Endothelial cell of umbilical vein (primary cell): ENCODE measurements around the gene MYO1H. TPM values are rescaled to one million over a fixed set of nuclear protein-coding genes. Genes with fewer than 3 reads are reported as not detected.

Experiments
- BruUV-seq: library from RNA; stranded (reverse); fragments of 400-500 nt; replicated peaks from 2 replicates; lab custom pipeline; 2021; lab: Mats Ljungman, UMichigan
- CTCF ChIA-PET: fragments of 300-600, 350-600 bp; sonication (Branson Sonifier 250); formaldehyde crosslinking; loops from one replicate; lab custom pipeline; 2021; ENCODE audit warnings: antibody characterized with exemption, inconsistent platforms; lab: Charles Lee
- POLR2A ChIA-PET: fragments of 300-600, 350-600 bp; sonication (Branson Sonifier 250); formaldehyde crosslinking; loops from one replicate; lab custom pipeline; 2021; ENCODE audit warnings: antibody characterized with exemption, inconsistent platforms; lab: Charles Lee
- DNase-seq: peaks from one replicate; pipeline ENCODE4 v3.0.0-alpha.2; 2011; ENCODE audit warnings: low read depth, low spot score
- FAIRE-seq: peaks from 2 replicates; lab custom pipeline; 2011; peaks lifted over from hg19 to GRCh38; lab: Jason Lieb, UNC
- H2AFZ ChIP-seq: 2 replicates; pipeline ENCODE4 v1.6.0; 2012; ENCODE audit warnings: low read depth, low read length, control low read depth, inconsistent platforms
- H3K27ac ChIP-seq: 2 replicates; pipeline ENCODE4 v1.5.1; 2011; ENCODE audit warnings: low read depth, mild to moderate bottlenecking, control low read depth, low read length, moderate library complexity; ENCODE audit not compliant: insufficient read depth
- H3K27me3 ChIP-seq, 2 experiments: 2 replicates each; pipeline versions ENCODE4 v1.6.0 to v1.6.1; 2011; ENCODE audit warnings: low read length in 2 of 2, mixed read lengths in 1 of 2; ENCODE audit not compliant: control insufficient read depth in 2 of 2, insufficient read depth in 2 of 2
- H3K36me3 ChIP-seq, 2 experiments: 2 replicates in 1 of 2; 3 replicates in 1 of 2; pipeline ENCODE4 v1.5.1; 2011; ENCODE audit warnings: low read length in 2 of 2, mild to moderate bottlenecking in 1 of 2, moderate library complexity in 1 of 2; ENCODE audit not compliant: control insufficient read depth in 2 of 2, insufficient read depth in 2 of 2; ENCODE audit errors: extremely low read depth in 1 of 2
- H3K4me1 ChIP-seq: 3 replicates; pipeline ENCODE4 v1.5.1; 2011; ENCODE audit warnings: mild to moderate bottlenecking, low read length; ENCODE audit not compliant: control insufficient read depth, insufficient read depth; ENCODE audit errors: extremely low read depth
- H3K4me2 ChIP-seq: 2 replicates; pipeline ENCODE4 v1.6.1; 2011; ENCODE audit warnings: low read length, control low read depth, mixed read lengths; ENCODE audit not compliant: insufficient read depth
- H3K4me3 ChIP-seq, 3 experiments: fragments of 200-600 bp in 1 of 3; sonication (generic), shearing (Covaris generic) in 1 of 3; replicated peaks in 1 of 3; 2 replicates each; pipeline ENCODE4 v1.5.1; 2011 to 2016; ENCODE audit warnings: control low read depth in 3 of 3, low read length in 3 of 3, mild to moderate bottlenecking in 2 of 3, inconsistent platforms in 1 of 3, low read depth in 1 of 3, moderate library complexity in 1 of 3; ENCODE audit not compliant: insufficient read depth in 1 of 3
- H3K79me2 ChIP-seq: 2 replicates; pipeline ENCODE4 v1.6.0; 2012; ENCODE audit warnings: low read length, inconsistent platforms; ENCODE audit not compliant: control insufficient read depth, insufficient read depth
- H3K9ac ChIP-seq: replicated peaks from 2 replicates; pipeline ENCODE3; 2011; ENCODE audit warnings: low read length, control low read depth; ENCODE audit not compliant: insufficient read depth; ENCODE audit errors: extremely low read depth
- H3K9me1 ChIP-seq: replicated peaks from 3 replicates; pipeline ENCODE4 v1.6.0; 2011; ENCODE audit warnings: mild to moderate bottlenecking, low read length; ENCODE audit not compliant: control insufficient read depth, insufficient read depth; ENCODE audit errors: extremely low read depth
- H3K9me3 ChIP-seq: replicated peaks from 2 replicates; pipeline ENCODE4 v1.5.1; 2012; ENCODE audit warnings: low read length, inconsistent platforms; ENCODE audit not compliant: control insufficient read depth, insufficient read depth
- H4K20me1 ChIP-seq: replicated peaks from 2 replicates; pipeline ENCODE3; 2011; ENCODE audit warnings: mild to moderate bottlenecking, low read length; ENCODE audit not compliant: control insufficient read depth, insufficient read depth; ENCODE audit errors: extremely low read depth
- CTCF ChIP-seq, 2 donors: IDR thresholded peaks; 1 replicate in 1 of 2; 2 replicates in 1 of 2; pipeline ENCODE4 v1.5.1; 2011; ENCODE audit warnings: low read length in 2 of 2, mild to moderate bottlenecking in 2 of 2, moderate library complexity in 2 of 2, control low read depth in 1 of 2, inconsistent platforms in 1 of 2, low read depth in 1 of 2; ENCODE audit not compliant: insufficient read depth in 1 of 2; ENCODE audit errors: extremely low read depth in 1 of 2
- EZH2 ChIP-seq: IDR thresholded peaks from 2 replicates; pipeline ENCODE4 v1.6.1; 2012; ENCODE audit warnings: borderline replicate concordance, low read depth, mild to moderate bottlenecking, moderate library complexity, low read length, inconsistent platforms; ENCODE audit not compliant: severe bottlenecking
- FOS ChIP-seq: IDR thresholded peaks from 2 replicates; pipeline ENCODE4 v1.6.1; 2011; ENCODE audit warnings: mild to moderate bottlenecking, low read length, moderate library complexity, borderline replicate concordance; ENCODE audit not compliant: insufficient read depth
- GATA2 ChIP-seq: IDR thresholded peaks from 2 replicates; pipeline ENCODE4 v1.7.0; 2011; ENCODE audit warnings: low read depth, mild to moderate bottlenecking, moderate library complexity, mixed read lengths, low read length; ENCODE audit not compliant: insufficient read length, insufficient read depth
- JUN ChIP-seq: IDR thresholded peaks from 2 replicates; pipeline ENCODE4 v1.6.1; 2011; ENCODE audit warnings: borderline replicate concordance, low read depth; ENCODE audit not compliant: insufficient read length, insufficient read depth
- MAX ChIP-seq: IDR thresholded peaks from 2 replicates; pipeline ENCODE4 v1.6.1; 2011; ENCODE audit not compliant: insufficient read depth, insufficient read length
- MYC ChIP-seq: IDR thresholded peaks from one replicate; pipeline ENCODE4 v1.6.1; 2011; ENCODE audit warnings: mild to moderate bottlenecking, low read depth, low read length
- POLR2A ChIP-seq: IDR thresholded peaks from 2 replicates; pipeline ENCODE4 v1.6.1; 2012; ENCODE audit warnings: low read depth, mild to moderate bottlenecking, control low read depth, low read length
- POLR2AphosphoS5 ChIP-seq: IDR thresholded peaks from 2 replicates; pipeline ENCODE4 v1.6.1; 2012; ENCODE audit warnings: low read depth, mild to moderate bottlenecking, control low read depth, low read length, moderate library complexity; ENCODE audit not compliant: insufficient read depth
- dilution Hi-C: fragments of 300-500 bp; cut with MboI; formaldehyde crosslinking; loops from one replicate; pipeline ENCODE4 v1.15.0; 2019; ENCODE audit warnings: low sequenced_read_pairs; ENCODE audit not compliant: extremely low pct_ligation_motif_present
- intact Hi-C: fragments of 100-400 bp; cut with micrococcal nuclease; formaldehyde crosslinking; loops from one replicate; pipeline ENCODE4 v1.10.0; 2022
- polyA plus RNA-seq, 4 experiments: library from polyadenylated mRNA; depleted of rRNA in 3 of 4; stranded (reverse) in 3 of 4; unstranded in 1 of 4; fragments of >200 nt; gene quantifications; 2 replicates each; pipeline versions ENCODE4 v1.2.1 to v1.2.3, GENCODE V29; 2011 to 2012; ENCODE audit warnings: missing spikeins in 1 of 4
- total RNA-seq: library from RNA; stranded (reverse); gene quantifications from 2 replicates; pipeline ENCODE4 v1.2.3, GENCODE V29; 2021

The MYO1H gene
- total and polyA plus RNA-seq, 2 donors (not counting 3 experiments of a cell fraction or from before 2014, with no cell fraction given): not detected

GRCh38 chr12:109494348-109494881 is 146.7 kb downstream of the MYO1H start:
- Histone ChIP-seq H3K79me2 (no peaks in the 10 kb centered on the region), H3K4me3 (no peak overlapping the region), H3K9me3 (no peaks in the 10 kb centered on the region), H3K9me1 (no peaks in the 10 kb centered on the region), H3K4me2 (no peak overlapping the region), H2AFZ (no peak overlapping the region), H3K4me1 (no peaks in the 10 kb centered on the region), H4K20me1 (no peaks in the 10 kb centered on the region), H3K27ac (no peak overlapping the region), H3K27me3 (no peaks in the 10 kb centered on the region), H3K36me3 (peaks cover 11 to 14% of the 10 kb centered on the region in 2 experiments), H3K9ac (no peak overlapping the region)
- intact Hi-C loops (no loop called here), dilution Hi-C loops (no loop called here)
- ChIA-PET POLR2A (no interaction called here), CTCF (interaction anchor here (2.1 to 4.9 kb wide), 4 partner anchors 9 to 67 kb away, joined by 5 to 22 read pairs (median 10); no protein-coding TSS in a partner anchor)
- TF ChIP-seq GATA2: no peak
- no TSS peak for BruUV-seq
- no peak for DNase-seq
- FAIRE-seq: no peak

- FAIRE-seq: no peak
- no peak overlapping the region for H2AFZ ChIP-seq
- H3K9me3 ChIP-seq: no peaks in the 10 kb centered on the region
- H3K36me3 ChIP-seq: peaks cover 7 to 12% of the 10 kb centered on the region in 2 experiments
- no TSS peak for BruUV-seq
- no peaks in the 10 kb centered on the region for H3K79me2 ChIP-seq
- H3K9me1 ChIP-seq: no peaks in the 10 kb centered on the region
- no peak for TF ChIP-seq GATA2
- no peak for TF ChIP-seq CTCF (IDR thresholded peaks at IDR 0.05; ENCODE audit: extremely low read depth in 1 of 2, insufficient read depth in 1 of 2, low read depth in 1 of 2, low read length in 2 of 2)
- no peak for TF ChIP-seq FOS
- TF ChIP-seq EZH2: no peak
- no peak for TF ChIP-seq MYC
- no peak for TF ChIP-seq POLR2A
- no peak for TF ChIP-seq POLR2AphosphoS5
- no peak for TF ChIP-seq JUN
- no peak for TF ChIP-seq MAX
- no peaks in the 10 kb centered on the region for H3K4me1 ChIP-seq
- no peak for DNase-seq
- no peak overlapping the region for H3K27ac ChIP-seq
- ChIA-PET POLR2A (no interaction called here), CTCF (interaction anchor here (2.1 to 4.9 kb wide), 3 partner anchors 10 to 67 kb away, joined by 5 to 22 read pairs (median 8); no protein-coding TSS in a partner anchor)
- no peaks in the 10 kb centered on the region for H3K27me3 ChIP-seq
- H4K20me1 ChIP-seq: no peaks in the 10 kb centered on the region
- H3K9ac ChIP-seq: no peak overlapping the region
- intact Hi-C loops (no loop called here), dilution Hi-C loops (no loop called here)
- H3K4me3 ChIP-seq: no peak overlapping the region
- H3K4me2 ChIP-seq: no peak overlapping the region
Observed at GRCh38 chr12:109495012-109495411, 147.3 kb downstream of the MYO1H start.
